A549 (cell line): ENCODE measurements around the gene CRYZL1. TPM values are rescaled to one million over a fixed set of nuclear protein-coding genes. Genes with fewer than 3 reads are reported as not detected.

Experiments
- ATAC-seq, 2 experiments: fragments of 200-7000 bp in 1 of 2; fragments of >200 bp in 1 of 2; cut with Nextera tagmentation in 1 of 2; cut with Tn5 transposase in 1 of 2; 3 replicates each; pipeline versions ENCODE4 v1.8.0 to v1.9.1; 2018 to 2020; ENCODE audit warnings: mild to moderate bottlenecking in 1 of 2, moderate library complexity in 1 of 2
- CTCF ChIA-PET: fragments of 300-600 bp; sonication (Branson Sonifier 250); formaldehyde crosslinking; extraction: SDS; loops from one replicate; lab custom pipeline; 2021; ENCODE audit warnings: antibody characterized with exemption, inconsistent platforms; lab: Yijun Ruan, JAX
- POLR2A ChIA-PET: fragments of 350-600 bp; formaldehyde crosslinking; extraction: SDS; loops from one replicate; lab custom pipeline; 2021; ENCODE audit warnings: antibody characterized with exemption, inconsistent platforms; lab: Yijun Ruan, JAX
- DNase-seq, 2 experiments: peaks; one replicate each; pipeline versions ENCODE4 v3.0.0 to v3.0.0-alpha.2; 2011 to 2016; ENCODE audit warnings: low read depth in 1 of 2, low spot score in 1 of 2
- FAIRE-seq: peaks from 2 replicates; lab custom pipeline; 2011; peaks lifted over from hg19 to GRCh38; lab: Jason Lieb, UNC
- H3K27ac ChIP-seq, 2 experiments: fragments of >200 bp; sonication (Bioruptor Twin); formaldehyde crosslinking; 3 replicates each; pipeline ENCODE4 v1.5.1; 2016 to 2017
- H3K4me1 ChIP-seq: fragments of >200 bp; sonication (Bioruptor Twin); formaldehyde crosslinking; 3 replicates; pipeline ENCODE4 v1.6.1; 2016
- H3K4me2 ChIP-seq: fragments of >200 bp; sonication (Bioruptor Twin); formaldehyde crosslinking; 3 replicates; pipeline ENCODE4 v1.6.1; 2016
- H3K4me3 ChIP-seq: fragments of >200 bp; sonication (Bioruptor Twin); formaldehyde crosslinking; 3 replicates; pipeline ENCODE4 v1.5.1; 2016
- H3K9me3 ChIP-seq: fragments of >200 bp; sonication (Bioruptor Twin); formaldehyde crosslinking; 3 replicates; pipeline ENCODE4 v1.6.1; 2016
- BCL3 ChIP-seq: fragments of >200 bp; sonication (Bioruptor Twin); formaldehyde crosslinking; IDR thresholded peaks from 3 replicates; pipeline ENCODE4 v1.6.1; 2016
- BHLHE40 ChIP-seq: IDR thresholded peaks from 2 replicates; pipeline ENCODE4 v1.6.1; 2012; ENCODE audit warnings: low read depth, low read length, inconsistent platforms
- CBX2 ChIP-seq: fragments of 200-600 bp; sonication (generic); IDR thresholded peaks from 2 replicates; pipeline ENCODE4 v1.6.1; 2016; ENCODE audit warnings: low read depth, mild to moderate bottlenecking, borderline replicate concordance
- E2F6 ChIP-seq: IDR thresholded peaks from 2 replicates; pipeline ENCODE4 v1.6.1; 2012; ENCODE audit warnings: low read depth, borderline replicate concordance
- ELK1 ChIP-seq: fragments of 150-350 bp; IDR thresholded peaks from 2 replicates; pipeline ENCODE4 v1.6.1; 2014; ENCODE audit warnings: low read depth, mild to moderate bottlenecking, low read length
- ESRRA ChIP-seq: fragments of 150-350 bp; IDR thresholded peaks from 2 replicates; pipeline ENCODE4 v1.6.1; 2014; ENCODE audit warnings: mild to moderate bottlenecking, low read length, borderline replicate concordance
- FOSB ChIP-seq: fragments of 250-450 bp; sonication (Bioruptor Pico); IDR thresholded peaks from 2 replicates; pipeline ENCODE4 v1.5.0; 2020; ENCODE audit warnings: mild to moderate bottlenecking, moderate library complexity
- FOSL2 ChIP-seq, 2 experiments: fragments of 450-650 bp in 1 of 2; fragments of >200 bp in 1 of 2; sonication (Bioruptor Twin) in 1 of 2; formaldehyde crosslinking; IDR thresholded peaks; 2 replicates each; pipeline versions ENCODE4 v1.5.0 to v1.6.1; 2016 to 2020; ENCODE audit warnings: mild to moderate bottlenecking in 1 of 2, moderate library complexity in 1 of 2
- HES2 ChIP-seq: fragments of >200 bp; sonication (Bioruptor Twin); formaldehyde crosslinking; IDR thresholded peaks from 2 replicates; pipeline ENCODE4 v1.6.1; 2016
- HOXB5 ChIP-seq: fragments of 250-450 bp; sonication (Bioruptor Pico); IDR thresholded peaks from 2 replicates; pipeline ENCODE4 v1.5.0; 2020; ENCODE audit warnings: mild to moderate bottlenecking, moderate library complexity
- JUN ChIP-seq, 2 experiments: fragments of >200 bp; sonication (Bioruptor Twin); formaldehyde crosslinking; IDR thresholded peaks; 2 replicates in 1 of 2; 3 replicates in 1 of 2; pipeline ENCODE4 v1.6.1; 2016 to 2017
- KDM5A ChIP-seq: fragments of 200-600 bp; sonication (generic); IDR thresholded peaks from 2 replicates; pipeline ENCODE4 v1.6.1; 2016; ENCODE audit warnings: antibody characterized with exemption, mild to moderate bottlenecking
- MAFK ChIP-seq: fragments of 450-650 bp; IDR thresholded peaks from 2 replicates; pipeline ENCODE4 v1.6.1; 2014; ENCODE audit not compliant: partially characterized antibody
- MAZ ChIP-seq: fragments of 150-350 bp; IDR thresholded peaks from 2 replicates; pipeline ENCODE4 v1.6.1; 2014; ENCODE audit warnings: antibody characterized with exemption, low read depth, low read length, borderline replicate concordance
- NFE2L2 ChIP-seq: fragments of 150-350 bp; conservative IDR thresholded peaks from 2 replicates; pipeline ENCODE4 v1.6.1; 2014; ENCODE audit warnings: low read length
- NR3C1 ChIP-seq: fragments of >200 bp; sonication (Bioruptor Twin); formaldehyde crosslinking; IDR thresholded peaks from 3 replicates; pipeline ENCODE4 v1.6.1; 2017
- PHF8 ChIP-seq: fragments of 200-600 bp; sonication (generic); IDR thresholded peaks from 2 replicates; pipeline ENCODE4 v1.6.1; 2016; ENCODE audit warnings: low read depth, mild to moderate bottlenecking, antibody characterized with exemption, moderate library complexity, borderline replicate concordance
- POLR2A ChIP-seq: IDR thresholded peaks from 2 replicates; pipeline ENCODE4 v1.6.1; 2012; ENCODE audit warnings: mild to moderate bottlenecking, low read length
- REST ChIP-seq: fragments of 200-600 bp; sonication (generic); IDR thresholded peaks from 2 replicates; pipeline ENCODE4 v1.6.1; 2016; ENCODE audit warnings: antibody characterized with exemption, mild to moderate bottlenecking, moderate library complexity
- RFX5 ChIP-seq: fragments of 450-650 bp; IDR thresholded peaks from 2 replicates; pipeline ENCODE4 v1.7.1; 2014; ENCODE audit warnings: antibody characterized with exemption, mild to moderate bottlenecking, moderate library complexity
- SMC3 ChIP-seq: fragments of >200 bp; sonication (Bioruptor Twin); formaldehyde crosslinking; IDR thresholded peaks from 3 replicates; pipeline ENCODE4 v1.6.1; 2018; ENCODE audit warnings: inconsistent platforms
- ZC3H11A ChIP-seq: fragments of 450-650 bp; IDR thresholded peaks from 2 replicates; pipeline ENCODE4 v1.6.1; 2014; ENCODE audit warnings: antibody characterized with exemption, mild to moderate bottlenecking
- WGBS: methylation state at CpG from one replicate; pipeline ENCODE4 v1.1.6; 2017; ENCODE audit errors: missing lambda C conversion rate; 5-methylcytosine and 5-hydroxymethylcytosine counted together
- polyA plus RNA-seq, 4 experiments: library from polyadenylated mRNA; depleted of rRNA in 3 of 4; stranded (reverse); fragments of >200 nt; fragmentation: RNase III in 1 of 4; extraction: RNeasy Plus Mini Kit Qiagen cat#74134 plus additional on column Dnase treatment in 1 of 4; gene quantifications; 2 replicates in 3 of 4; 3 replicates in 1 of 4; pipeline ENCODE4 v1.2.3, GENCODE V29; 2011 to 2017

CRYZL1 gene
- polyA plus RNA-seq, 2 of the 4 experiments (the other 2 are of a cell fraction): 15.2 to 38.9 TPM

GRCh38 chr21:33598051-33598450, 43.5 kb downstream of the CRYZL1 start:
- no peak overlapping the region for H3K4me2 ChIP-seq
- no peak overlapping the region for H3K27ac ChIP-seq
- POLR2A ChIA-PET: no interaction called here
- FAIRE-seq: no peak
- no peak overlapping the region for H3K4me3 ChIP-seq
- no peak for ATAC-seq
- H3K4me1 ChIP-seq: no peaks in the 10 kb centered on the region
- WGBS: 93% methylated on average over 1 of the region's 1 CpG
- TF ChIP-seq BHLHE40 (no peak), NFE2L2 (no peak), RFX5 (no peak), ELK1 (no peak), NR3C1 (no peak), FOSB (no peak), MAZ (no peak), HES2 (no peak)
- CTCF ChIA-PET: interaction anchor here (1.2 kb wide), 2 partner anchors 9 to 87 kb away, joined by 3 to 4 read pairs; no protein-coding TSS in a partner anchor
- H3K9me3 ChIP-seq: no peaks in the 10 kb centered on the region
- no peak for DNase-seq

GRCh38 chr21:33588485-33589335, 52.8 kb downstream of the CRYZL1 start, which contains the start of gene DONSON:
Gene DONSON (minus strand): TSS chr21:33588684. CDS start chr21:33588641, 43 bp downstream.
- no peak for FAIRE-seq
- CTCF ChIA-PET: interaction anchor here (0.7 to 4.2 kb wide), 2 partner anchors 15 to 17 kb away, joined by 3 to 19 read pairs; no protein-coding TSS in a partner anchor

More at GRCh38 chr21:33588485-33589335, 52.8 kb downstream of the CRYZL1 start, which contains the start of gene DONSON:
- ATAC-seq (peak; percentile 90 to 92), DNase-seq (peak; percentile 74 to 83)
- Histone ChIP-seq H3K4me3 (peak within 1 kb of the TSS; percentile 89), H3K4me2 (peak within 1 kb of the TSS; percentile 92), H3K9me3 (no peaks in the 10 kb centered on the region), H3K4me1 (peaks cover 19% of the 10 kb centered on the region), H3K27ac (peak within 1 kb of the TSS; percentile 92 to 96)
- WGBS: 5% methylated on average over 7 of the region's 78 CpGs
- POLR2A ChIA-PET: interaction anchor here (0.6 to 1.8 kb wide), 14 partner anchors 9 to 988 kb away, joined by 3 to 9 read pairs (median 4); partner anchors contain the start of genes DNAJC28, GART, SON and TMEM50B
- TF ChIP-seq POLR2A (peak; percentile 45), MAFK (no peak), CBX2 (no peak), KDM5A (no peak), MAZ (no peak), PHF8 (peak; percentile 26; the same call in 1 of the 2 replicates), E2F6 (peak; percentile 15), ZC3H11A (no peak), HOXB5 (CRISPR knock-in tag) (no peak), ESRRA (no peak), REST (no peak), JUN (IDR thresholded peaks at IDR 0.05) (peak in 1 of 2 experiments; percentile 75; a peak in 3 of 5 replicates), BCL3 (peak; percentile 38; the same call in 1 of the 3 replicates), SMC3 (no peak), NFE2L2 (no peak), NR3C1 (no peak), FOSL2 (IDR thresholded peaks at IDR 0.05) (no peak), FOSL2 (CRISPR knock-in tag; IDR thresholded peaks at IDR 0.05) (no peak)
- TF ChIP-seq, all 56 proteins: peak for 5
